K562 (cell line): ENCODE measurements around the gene FTH1. TPM values are rescaled to one million over a fixed set of nuclear protein-coding genes. Genes with fewer than 3 reads are reported as not detected.

Experiments
- MCM7 ChIP-seq, 2 experiments: fragments of 450-650 bp; IDR thresholded peaks; 2 replicates each; pipeline ENCODE4 v1.6.1; 2016 to 2018
- NR2C1 ChIP-seq, 2 experiments: fragments of 450-650 bp; IDR thresholded peaks; 2 replicates each; pipeline ENCODE4 v1.6.1; 2017; ENCODE audit warnings: mild to moderate bottlenecking in 2 of 2, antibody characterized with exemption in 1 of 2, inconsistent platforms in 1 of 2, missing compliant biosample characterization in 1 of 2, missing genetic modification characterization in 1 of 2
- POLR2B ChIP-seq: fragments of 450-650 bp; IDR thresholded peaks from 2 replicates; pipeline ENCODE4 v1.6.1; 2018; ENCODE audit warnings: low read depth; ENCODE audit not compliant: partially characterized antibody
- POU5F1 ChIP-seq: fragments of 150-350 bp; IDR thresholded peaks from 2 replicates; pipeline ENCODE4 v1.6.1; 2014; ENCODE audit warnings: borderline replicate concordance, low read length, low read depth, mild to moderate bottlenecking; ENCODE audit not compliant: partially characterized antibody
- SMAD3 ChIP-seq: fragments of 450-650 bp; formaldehyde crosslinking; conservative IDR thresholded peaks from 2 replicates; pipeline ENCODE4 v1.4.0; 2020; ENCODE audit warnings: mild to moderate bottlenecking
- ZNF23 ChIP-seq: fragments of 250-450 bp; sonication (Bioruptor Pico); IDR thresholded peaks from 2 replicates; pipeline ENCODE4 v1.4.0; 2020; ENCODE audit warnings: mild to moderate bottlenecking
- ZNF407 ChIP-seq: fragments of 450-650 bp; IDR thresholded peaks from 2 replicates; pipeline ENCODE4 v1.6.1; 2016; ENCODE audit warnings: low read depth
- polyA plus RNA-seq, 8 experiments: library from polyadenylated mRNA; depleted of rRNA in 4 of 8; stranded (reverse) in 5 of 8; unstranded in 3 of 8; fragments of >200 nt; fragmentation: Nextera tagmentation in 2 of 8; fragmentation: Illumina TruSeq in 1 of 8; extraction: Ambion mirVana in 2 of 8; extraction: Trizol in 1 of 8; gene quantifications; 2 replicates each; pipeline versions ENCODE4 v1.2.1 to v1.2.3, GENCODE V29; 2011 to 2014; ENCODE audit warnings: inconsistent platforms in 1 of 8, missing spikeins in 1 of 8
- total RNA-seq, 7 experiments: library from RNA; depleted of rRNA in 6 of 7; stranded (reverse); fragments of >200 nt in 6 of 7; fragmentation: Illumina TruSeq in 2 of 7; extraction: Trizol in 2 of 7; gene quantifications; 2 replicates each; pipeline versions ENCODE4 v1.2.1 to v1.2.3, GENCODE V29; 2011 to 2021; ENCODE audit warnings: low replicate concordance in 1 of 7
- TF ChIP-seq, protein P1 (sequence below): sonication (generic); formaldehyde crosslinking; IDR thresholded peaks from 2 replicates; pipeline ENCODE4 v1.8.1; 2023; ENCODE audit warnings: mild to moderate bottlenecking, missing genetic modification reagents

The FTH1 gene
- total and polyA plus RNA-seq, 9 of the 15 experiments (the other 6 are each of a cell fraction or from before 2014, with no cell fraction given): 370 to 3,146 (median 802) TPM

GRCh38 chr11:61971248-61972111, 4.0 kb upstream of the FTH1 start (continued):
- peak; percentile 15 for TF ChIP-seq NR2C1 (IDR thresholded peaks at IDR 0.05)
- TF ChIP-seq NR2C1 (tag; IDR thresholded peaks at IDR 0.05): peak; percentile 74
- peak; percentile 90 for TF ChIP-seq POLR2B
- no peak for TF ChIP-seq MCM7 (IDR thresholded peaks at IDR 0.05)
- no peak for TF ChIP-seq POU5F1
- TF ChIP-seq ZNF23 (CRISPR knock-in tag): no peak
- TF ChIP-seq, protein P1, sequence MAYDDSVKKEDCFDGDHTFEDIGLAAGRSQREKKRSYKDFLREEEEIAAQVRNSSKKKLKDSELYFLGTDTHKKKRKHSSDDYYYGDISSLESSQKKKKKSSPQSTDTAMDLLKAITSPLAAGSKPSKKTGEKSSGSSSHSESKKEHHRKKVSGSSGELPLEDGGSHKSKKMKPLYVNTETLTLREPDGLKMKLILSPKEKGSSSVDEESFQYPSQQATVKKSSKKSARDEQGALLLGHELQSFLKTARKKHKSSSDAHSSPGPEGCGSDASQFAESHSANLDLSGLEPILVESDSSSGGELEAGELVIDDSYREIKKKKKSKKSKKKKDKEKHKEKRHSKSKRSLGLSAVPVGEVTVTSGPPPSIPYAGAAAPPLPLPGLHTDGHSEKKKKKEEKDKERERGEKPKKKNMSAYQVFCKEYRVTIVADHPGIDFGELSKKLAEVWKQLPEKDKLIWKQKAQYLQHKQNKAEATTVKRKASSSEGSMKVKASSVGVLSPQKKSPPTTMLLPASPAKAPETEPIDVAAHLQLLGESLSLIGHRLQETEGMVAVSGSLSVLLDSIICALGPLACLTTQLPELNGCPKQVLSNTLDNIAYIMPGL: no peak
- TF ChIP-seq SMAD3 (CRISPR knock-in tag): peak; percentile 87
- TF ChIP-seq ZNF407: no peak
